Measurements from ENCODE around the gene TRIOBP.
A peak's percentile ranks its signal among the peaks of the same experiment; 100 is the strongest.

Gene TRIOBP

GRCh38 chr22:37674248-37674647 lies 22.6 kb upstream of the TRIOBP start:
- peak overlapping the region; percentile 54 for H3K27ac Mint-ChIP-seq (ENCODE audit: low read depth)
- no peak for ATAC-seq (replicated peaks; ENCODE audit: extremely low read depth, poor library complexity, severe bottlenecking)
- no peaks in the 10 kb centered on the region for H3K27me3 Mint-ChIP-seq
- peaks cover 14% of the 10 kb centered on the region for H3K36me3 Mint-ChIP-seq (ENCODE audit: insufficient read depth)
- peak overlapping the region; percentile 88 for H3K4me3 Mint-ChIP-seq
- DNase-seq (ENCODE audit: low spot score in 2 of 2) = no peak
- H3K4me1 Mint-ChIP-seq = peaks cover 44% of the 10 kb centered on the region
- no peaks in the 10 kb centered on the region for H3K9me3 Mint-ChIP-seq

GRCh38 chr22:37674951-37675929 lies 21.6 kb upstream of the TRIOBP start, which contains the start of gene LGALS1:
Gene LGALS1, plus strand, starts transcription at chr22:37675636. Its CDS starts 67 bp downstream, at chr22:37675703.
- H3K4me1 Mint-ChIP-seq = peaks cover 44% of the 10 kb centered on the region
- DNase-seq (ENCODE audit: low spot score in 2 of 2) (no peak), ATAC-seq (replicated peaks; ENCODE audit: extremely low read depth, poor library complexity, severe bottlenecking) (no peak)
- peak within 1 kb of the TSS; percentile 88 for H3K4me3 Mint-ChIP-seq
- H3K27ac Mint-ChIP-seq (ENCODE audit: low read depth) = peak within 1 kb of the TSS; percentile 94
- H3K9me3 Mint-ChIP-seq = no peaks in the 10 kb centered on the region
- no peaks in the 10 kb centered on the region for H3K27me3 Mint-ChIP-seq
- H3K36me3 Mint-ChIP-seq (ENCODE audit: insufficient read depth) = peaks cover 18% of the 10 kb centered on the region

DNA sequence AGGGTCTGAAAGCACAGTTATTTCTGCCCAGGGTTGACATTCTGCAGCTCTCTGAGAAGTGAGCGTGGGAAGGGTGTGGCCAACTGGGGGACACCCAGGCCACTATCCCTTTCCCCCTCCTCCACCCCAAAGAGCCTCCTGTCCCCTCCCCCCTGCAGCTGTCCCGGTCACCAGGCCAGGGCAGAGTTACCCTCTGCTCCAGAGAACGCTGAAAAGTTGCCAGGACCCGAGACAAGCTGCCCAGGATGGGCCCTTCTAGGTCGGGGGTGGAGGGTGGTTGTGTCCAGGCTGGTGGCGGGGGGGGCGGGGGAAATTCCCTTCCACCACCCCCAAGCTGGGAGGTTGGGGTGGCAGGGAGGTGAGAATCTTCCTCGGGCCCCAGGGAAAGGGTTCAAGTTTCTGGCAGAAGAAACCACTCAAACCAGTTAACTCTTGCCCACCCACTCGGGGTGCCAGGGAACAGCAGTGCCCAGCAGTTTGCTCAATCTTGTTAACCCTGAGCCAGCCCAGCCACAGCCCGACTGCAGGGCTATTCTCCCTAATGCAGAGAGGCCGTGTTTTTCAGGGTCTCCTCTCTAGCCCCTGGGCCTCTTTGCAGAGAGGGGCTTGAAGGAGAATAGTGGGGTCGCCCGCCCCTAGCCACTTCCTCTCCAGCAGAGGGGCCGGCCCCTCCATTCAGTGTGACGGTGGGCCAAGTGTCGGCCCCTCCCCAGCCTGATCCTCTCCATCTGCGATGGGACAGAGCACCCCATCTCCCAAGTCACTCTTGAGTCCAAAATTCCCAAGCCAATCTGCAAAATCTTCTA lies 20.7 kb upstream of the TRIOBP start:
- DNase-seq (ENCODE audit: low spot score in 2 of 2) = no peak
- H3K4me3 Mint-ChIP-seq = peak overlapping the region; percentile 88
- H3K27me3 Mint-ChIP-seq = no peaks in the 10 kb centered on the region
- ATAC-seq (replicated peaks; ENCODE audit: extremely low read depth, poor library complexity, severe bottlenecking) = no peak
- peaks cover 19% of the 10 kb centered on the region for H3K36me3 Mint-ChIP-seq (ENCODE audit: insufficient read depth)
- peaks cover 46% of the 10 kb centered on the region for H3K4me1 Mint-ChIP-seq
- peak overlapping the region; percentile 94 for H3K27ac Mint-ChIP-seq (ENCODE audit: low read depth)
- no peaks in the 10 kb centered on the region for H3K9me3 Mint-ChIP-seq

DNA sequence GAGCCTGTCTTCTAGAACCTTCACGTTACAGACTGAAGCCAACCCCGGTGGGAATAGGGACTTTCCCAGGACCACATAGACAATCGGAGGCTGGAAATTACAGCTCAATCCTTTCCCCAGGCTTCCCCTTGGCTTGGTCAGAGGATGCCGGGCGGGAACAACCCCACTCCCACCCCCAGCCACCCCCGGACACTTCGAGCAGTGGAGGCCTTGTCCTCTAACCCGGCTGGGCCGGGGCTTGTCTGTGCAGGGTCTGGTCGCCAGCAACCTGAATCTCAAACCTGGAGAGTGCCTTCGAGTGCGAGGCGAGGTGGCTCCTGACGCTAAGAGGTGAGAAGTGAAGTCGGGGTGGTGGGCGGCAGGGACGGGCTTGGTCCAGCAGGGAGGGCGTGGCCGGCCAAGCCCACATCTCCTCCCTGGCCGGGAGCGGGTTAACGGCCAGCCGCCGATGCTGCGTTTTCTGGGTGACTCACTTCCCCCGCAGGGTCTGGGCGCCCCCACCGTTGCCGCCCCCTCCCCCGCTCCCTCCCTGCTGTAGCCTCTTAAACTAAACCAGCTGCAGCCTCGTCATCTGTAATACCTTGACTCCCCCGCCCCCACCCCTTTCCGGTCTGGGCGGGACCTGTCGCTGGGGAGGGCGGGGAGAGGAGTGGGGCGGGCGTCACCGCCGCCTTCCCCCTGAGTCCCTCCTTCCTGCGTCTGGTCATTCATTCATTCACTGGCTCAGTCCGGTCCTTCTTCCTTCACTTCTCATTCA lies 19.9 kb upstream of the TRIOBP start:
- H3K27me3 Mint-ChIP-seq = no peaks in the 10 kb centered on the region
- H3K9me3 Mint-ChIP-seq = no peaks in the 10 kb centered on the region
- peaks cover 54% of the 10 kb centered on the region for H3K4me1 Mint-ChIP-seq
- peak overlapping the region; percentile 88 for H3K4me3 Mint-ChIP-seq
- peak; percentile 89 for ATAC-seq (replicated peaks; ENCODE audit: extremely low read depth, poor library complexity, severe bottlenecking)
- DNase-seq (ENCODE audit: low spot score in 2 of 2) = peak; percentile 83 to 92
- peaks cover 19% of the 10 kb centered on the region for H3K36me3 Mint-ChIP-seq (ENCODE audit: insufficient read depth)
- H3K27ac Mint-ChIP-seq (ENCODE audit: low read depth) = peak overlapping the region; percentile 94

GRCh38 chr22:37677493-37677974 lies 19.3 kb upstream of the TRIOBP start:
- H3K4me3 Mint-ChIP-seq = peak overlapping the region; percentile 88
- no peak for DNase-seq (ENCODE audit: low spot score in 2 of 2)
- peaks cover 18% of the 10 kb centered on the region for H3K36me3 Mint-ChIP-seq (ENCODE audit: insufficient read depth)
- peak overlapping the region; percentile 94 for H3K27ac Mint-ChIP-seq (ENCODE audit: low read depth)
- H3K27me3 Mint-ChIP-seq = no peaks in the 10 kb centered on the region
- H3K4me1 Mint-ChIP-seq = peaks cover 49% of the 10 kb centered on the region
- ATAC-seq (replicated peaks; ENCODE audit: extremely low read depth, poor library complexity, severe bottlenecking) = peak; percentile 74
- H3K9me3 Mint-ChIP-seq = no peaks in the 10 kb centered on the region

GRCh38 chr22:37678372-37678771 lies 18.5 kb upstream of the TRIOBP start:
- no peak for ATAC-seq (replicated peaks; ENCODE audit: extremely low read depth, poor library complexity, severe bottlenecking)
- peaks cover 48% of the 10 kb centered on the region for H3K4me1 Mint-ChIP-seq
- H3K27me3 Mint-ChIP-seq = no peaks in the 10 kb centered on the region
- H3K36me3 Mint-ChIP-seq (ENCODE audit: insufficient read depth) = peaks cover 18% of the 10 kb centered on the region
- no peak overlapping the region for H3K4me3 Mint-ChIP-seq
- DNase-seq (ENCODE audit: low spot score in 2 of 2) = no peak
- H3K27ac Mint-ChIP-seq (ENCODE audit: low read depth) = peak overlapping the region; percentile 94
- H3K9me3 Mint-ChIP-seq = no peaks in the 10 kb centered on the region

DNA sequence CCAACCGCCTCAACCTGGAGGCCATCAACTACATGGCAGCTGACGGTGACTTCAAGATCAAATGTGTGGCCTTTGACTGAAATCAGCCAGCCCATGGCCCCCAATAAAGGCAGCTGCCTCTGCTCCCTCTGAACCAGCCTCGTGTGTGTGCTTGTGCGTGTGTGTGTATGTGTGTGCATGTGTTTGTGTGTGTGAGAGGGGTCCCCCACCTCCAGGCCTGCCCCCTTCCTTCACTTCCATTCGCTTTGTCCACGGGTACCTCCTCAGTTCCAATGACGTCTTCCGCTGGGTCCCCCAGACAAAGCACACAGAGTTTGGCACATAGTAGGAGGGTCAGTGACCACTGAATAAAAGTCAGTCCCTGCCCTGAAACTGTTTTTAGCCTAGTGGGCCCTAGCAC lies 17.2 kb upstream of the TRIOBP start:
- Mint-ChIP-seq H3K4me3 (peak overlapping the region; percentile 26), H3K27ac (ENCODE audit: low read depth) (no peak overlapping the region), H3K27me3 (no peaks in the 10 kb centered on the region), H3K36me3 (ENCODE audit: insufficient read depth) (peaks cover 18% of the 10 kb centered on the region), H3K4me1 (peaks cover 37% of the 10 kb centered on the region), H3K9me3 (no peaks in the 10 kb centered on the region)
- ATAC-seq (replicated peaks; ENCODE audit: extremely low read depth, poor library complexity, severe bottlenecking) (no peak), DNase-seq (ENCODE audit: low spot score in 2 of 2) (no peak)

GRCh38 chr22:37680191-37680851 lies 16.5 kb upstream of the TRIOBP start:
- no peak overlapping the region for H3K4me3 Mint-ChIP-seq
- H3K4me1 Mint-ChIP-seq = peaks cover 31% of the 10 kb centered on the region
- no peak for ATAC-seq (replicated peaks; ENCODE audit: extremely low read depth, poor library complexity, severe bottlenecking)
- no peak overlapping the region for H3K27ac Mint-ChIP-seq (ENCODE audit: low read depth)
- no peaks in the 10 kb centered on the region for H3K9me3 Mint-ChIP-seq
- DNase-seq (ENCODE audit: low spot score in 2 of 2) = no peak
- H3K36me3 Mint-ChIP-seq (ENCODE audit: insufficient read depth) = peaks cover 18% of the 10 kb centered on the region
- no peaks in the 10 kb centered on the region for H3K27me3 Mint-ChIP-seq

DNA sequence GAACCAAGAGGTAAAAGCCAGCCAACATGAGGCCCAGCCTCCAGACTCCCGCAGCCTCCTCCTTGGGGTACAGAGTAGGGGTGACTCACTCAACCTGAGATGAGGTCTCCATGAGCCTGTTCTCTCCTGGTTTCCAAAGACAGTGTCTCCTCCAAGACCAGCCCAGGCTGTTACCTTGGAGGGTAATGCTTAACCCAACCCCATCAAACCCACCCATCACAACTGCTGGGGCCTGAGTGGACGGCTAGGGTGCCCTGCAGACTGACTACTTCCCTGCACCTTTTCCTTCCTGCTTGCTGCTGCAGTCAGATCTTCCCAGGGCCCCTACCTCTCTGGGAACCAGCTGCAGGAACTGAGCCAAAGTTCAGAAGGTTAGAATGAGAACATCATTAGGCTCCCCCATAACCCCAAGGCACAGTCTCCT lies 15.8 kb upstream of the TRIOBP start:
- H3K9me3 Mint-ChIP-seq = no peaks in the 10 kb centered on the region
- H3K4me3 Mint-ChIP-seq = no peak overlapping the region
- H3K36me3 Mint-ChIP-seq (ENCODE audit: insufficient read depth) = peaks cover 18% of the 10 kb centered on the region
- no peak for ATAC-seq (replicated peaks; ENCODE audit: extremely low read depth, poor library complexity, severe bottlenecking)
- no peak overlapping the region for H3K27ac Mint-ChIP-seq (ENCODE audit: low read depth)
- peaks cover 30% of the 10 kb centered on the region for H3K4me1 Mint-ChIP-seq
- H3K27me3 Mint-ChIP-seq = no peaks in the 10 kb centered on the region
- no peak for DNase-seq (ENCODE audit: low spot score in 2 of 2)

GRCh38 chr22:37681556-37682049 lies 15.2 kb upstream of the TRIOBP start:
- Mint-ChIP-seq H3K27me3 (no peaks in the 10 kb centered on the region), H3K9me3 (no peaks in the 10 kb centered on the region), H3K4me3 (no peak overlapping the region), H3K36me3 (ENCODE audit: insufficient read depth) (peaks cover 20% of the 10 kb centered on the region), H3K4me1 (peaks cover 29% of the 10 kb centered on the region), H3K27ac (ENCODE audit: low read depth) (no peak overlapping the region)
- DNase-seq (ENCODE audit: low spot score in 2 of 2) = peak; percentile 57 to 61
- no peak for ATAC-seq (replicated peaks; ENCODE audit: extremely low read depth, poor library complexity, severe bottlenecking)

DNA sequence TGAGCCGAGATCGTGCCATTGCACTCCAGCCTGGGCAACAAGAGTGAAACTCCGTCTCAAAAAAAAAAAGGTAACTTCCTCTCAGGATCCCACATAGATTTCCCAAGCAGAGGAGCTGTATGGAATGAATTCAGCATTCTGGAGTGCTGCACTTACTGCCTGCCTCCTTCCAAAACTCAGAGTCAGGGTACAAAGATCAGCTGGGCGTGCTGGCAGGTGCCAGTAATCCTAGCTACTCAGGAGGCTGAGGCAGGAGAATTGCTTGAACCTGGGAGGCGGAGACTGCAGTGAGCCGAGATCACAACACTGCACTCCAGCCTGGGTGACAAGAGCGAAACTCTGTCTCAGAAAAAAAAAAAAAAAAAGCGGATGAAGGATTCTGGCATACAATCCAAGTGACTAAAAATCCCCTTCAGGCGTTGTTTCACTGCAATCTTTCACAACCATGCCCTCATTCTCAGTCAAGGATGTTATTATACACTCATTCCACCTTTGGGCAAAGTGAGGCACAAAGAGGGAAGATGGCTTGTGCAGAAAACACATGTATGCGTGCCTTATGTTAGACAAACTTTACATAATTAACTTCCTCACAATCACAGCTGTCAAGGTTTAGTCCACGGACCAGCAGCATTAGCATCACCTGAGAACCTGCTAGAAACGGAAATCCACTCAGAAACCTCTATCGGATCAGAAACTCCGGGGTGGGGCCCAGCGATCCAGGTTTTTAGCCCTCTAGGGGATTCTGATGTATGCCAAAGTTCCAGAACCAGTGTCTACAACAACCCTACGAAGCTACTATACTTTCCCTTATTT lies 11.8 kb upstream of the TRIOBP start:
- ATAC-seq (replicated peaks; ENCODE audit: extremely low read depth, poor library complexity, severe bottlenecking) = no peak
- no peak for DNase-seq (ENCODE audit: low spot score in 2 of 2)
- Mint-ChIP-seq H3K4me3 (peak overlapping the region; percentile 80), H3K27me3 (no peaks in the 10 kb centered on the region), H3K4me1 (peaks cover 37% of the 10 kb centered on the region), H3K9me3 (no peaks in the 10 kb centered on the region), H3K27ac (ENCODE audit: low read depth) (no peak overlapping the region), H3K36me3 (ENCODE audit: insufficient read depth) (peaks cover 15% of the 10 kb centered on the region)

Data from central memory CD8-positive, alpha-beta T cell (primary cell).